Measurements from ENCODE around the gene PGF.

DNA sequence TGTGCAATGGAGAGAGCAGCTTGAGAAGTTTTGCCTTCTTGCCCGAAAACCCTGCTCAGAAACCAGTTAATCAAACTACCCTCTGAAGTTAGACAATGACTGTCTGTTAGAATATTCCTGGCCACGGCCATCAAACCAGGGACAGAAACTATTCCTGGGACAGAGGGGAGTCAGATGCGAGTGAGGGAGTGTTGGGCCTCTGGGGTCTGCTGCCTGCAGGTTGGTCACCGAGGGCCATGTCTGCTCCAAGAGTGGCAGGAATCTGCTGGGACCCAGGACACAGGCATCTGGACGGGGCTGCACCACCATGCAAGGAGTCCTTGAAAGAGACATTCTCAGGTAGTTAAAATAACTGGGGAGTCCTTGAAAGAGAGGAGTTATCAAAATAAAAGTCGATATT is 30.4 kb upstream of the PGF start:
- no peak for TF ChIP-seq POLR2A (IDR thresholded peaks at IDR 0.05)
- TF ChIP-seq, protein P1, sequence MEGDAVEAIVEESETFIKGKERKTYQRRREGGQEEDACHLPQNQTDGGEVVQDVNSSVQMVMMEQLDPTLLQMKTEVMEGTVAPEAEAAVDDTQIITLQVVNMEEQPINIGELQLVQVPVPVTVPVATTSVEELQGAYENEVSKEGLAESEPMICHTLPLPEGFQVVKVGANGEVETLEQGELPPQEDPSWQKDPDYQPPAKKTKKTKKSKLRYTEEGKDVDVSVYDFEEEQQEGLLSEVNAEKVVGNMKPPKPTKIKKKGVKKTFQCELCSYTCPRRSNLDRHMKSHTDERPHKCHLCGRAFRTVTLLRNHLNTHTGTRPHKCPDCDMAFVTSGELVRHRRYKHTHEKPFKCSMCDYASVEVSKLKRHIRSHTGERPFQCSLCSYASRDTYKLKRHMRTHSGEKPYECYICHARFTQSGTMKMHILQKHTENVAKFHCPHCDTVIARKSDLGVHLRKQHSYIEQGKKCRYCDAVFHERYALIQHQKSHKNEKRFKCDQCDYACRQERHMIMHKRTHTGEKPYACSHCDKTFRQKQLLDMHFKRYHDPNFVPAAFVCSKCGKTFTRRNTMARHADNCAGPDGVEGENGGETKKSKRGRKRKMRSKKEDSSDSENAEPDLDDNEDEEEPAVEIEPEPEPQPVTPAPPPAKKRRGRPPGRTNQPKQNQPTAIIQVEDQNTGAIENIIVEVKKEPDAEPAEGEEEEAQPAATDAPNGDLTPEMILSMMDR (IDR thresholded peaks at IDR 0.05), result no peak

Data from upper lobe of left lung (tissue), 4 donors.